ENCODE measurements around the gene AKAP10. TPM values are rescaled to one million over a fixed set of nuclear protein-coding genes. Genes with fewer than 3 reads are reported as not detected.

The AKAP10 gene, protein sequence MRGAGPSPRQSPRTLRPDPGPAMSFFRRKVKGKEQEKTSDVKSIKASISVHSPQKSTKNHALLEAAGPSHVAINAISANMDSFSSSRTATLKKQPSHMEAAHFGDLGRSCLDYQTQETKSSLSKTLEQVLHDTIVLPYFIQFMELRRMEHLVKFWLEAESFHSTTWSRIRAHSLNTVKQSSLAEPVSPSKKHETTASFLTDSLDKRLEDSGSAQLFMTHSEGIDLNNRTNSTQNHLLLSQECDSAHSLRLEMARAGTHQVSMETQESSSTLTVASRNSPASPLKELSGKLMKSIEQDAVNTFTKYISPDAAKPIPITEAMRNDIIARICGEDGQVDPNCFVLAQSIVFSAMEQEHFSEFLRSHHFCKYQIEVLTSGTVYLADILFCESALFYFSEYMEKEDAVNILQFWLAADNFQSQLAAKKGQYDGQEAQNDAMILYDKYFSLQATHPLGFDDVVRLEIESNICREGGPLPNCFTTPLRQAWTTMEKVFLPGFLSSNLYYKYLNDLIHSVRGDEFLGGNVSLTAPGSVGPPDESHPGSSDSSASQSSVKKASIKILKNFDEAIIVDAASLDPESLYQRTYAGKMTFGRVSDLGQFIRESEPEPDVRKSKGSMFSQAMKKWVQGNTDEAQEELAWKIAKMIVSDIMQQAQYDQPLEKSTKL
- 31.5 and 39.1 TPM in 2 replicates for total RNA-seq

DNA sequence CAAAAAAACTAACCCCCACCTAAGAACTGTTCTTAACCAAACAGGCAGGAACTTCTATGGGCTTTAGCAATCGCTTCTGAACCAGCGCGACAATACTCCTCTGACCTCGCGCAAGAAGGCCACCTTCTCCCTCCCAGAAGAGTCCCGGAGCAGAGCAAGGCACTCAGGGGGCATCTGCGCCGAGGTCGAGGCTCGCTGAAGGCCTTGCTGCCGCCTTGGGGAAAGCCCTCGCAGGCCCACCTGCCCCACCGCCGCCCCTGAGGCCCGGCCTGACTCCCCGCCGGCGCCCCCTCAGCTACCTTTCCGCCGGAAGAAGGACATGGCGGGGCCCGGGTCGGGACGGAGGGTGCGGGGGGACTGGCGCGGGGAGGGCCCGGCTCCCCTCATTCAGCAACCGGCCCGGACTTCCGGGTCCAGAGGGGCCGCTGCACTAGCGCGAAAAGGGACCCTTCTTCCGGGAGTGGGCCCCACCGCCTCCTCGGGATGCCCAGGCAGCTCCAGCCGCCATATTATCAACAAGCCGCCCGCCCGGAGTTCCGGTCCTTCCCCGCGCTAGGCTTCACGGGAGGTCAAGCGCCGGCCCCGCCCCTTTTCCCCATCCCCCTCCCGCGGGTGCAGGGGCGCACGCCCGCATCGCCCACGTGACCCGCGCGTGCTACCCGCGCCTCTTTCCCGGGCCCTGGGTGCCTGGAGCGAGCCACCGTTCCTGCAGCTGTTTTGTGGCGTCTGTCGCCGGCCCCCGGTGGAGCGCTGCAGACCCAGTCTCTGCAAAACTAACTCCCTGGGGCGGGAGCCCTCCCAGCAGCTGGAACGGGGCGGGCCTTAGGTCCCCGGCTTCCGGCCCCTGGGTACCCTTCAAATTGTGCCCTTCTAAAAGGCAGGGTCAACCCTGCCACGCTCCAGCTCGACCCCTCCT, at the start of gene AKAP10:
TSS of gene AKAP10 (minus strand) at position 536 of the 916 bp plus-strand sequence. CDS start at position 387, 149 bp downstream.

DNA sequence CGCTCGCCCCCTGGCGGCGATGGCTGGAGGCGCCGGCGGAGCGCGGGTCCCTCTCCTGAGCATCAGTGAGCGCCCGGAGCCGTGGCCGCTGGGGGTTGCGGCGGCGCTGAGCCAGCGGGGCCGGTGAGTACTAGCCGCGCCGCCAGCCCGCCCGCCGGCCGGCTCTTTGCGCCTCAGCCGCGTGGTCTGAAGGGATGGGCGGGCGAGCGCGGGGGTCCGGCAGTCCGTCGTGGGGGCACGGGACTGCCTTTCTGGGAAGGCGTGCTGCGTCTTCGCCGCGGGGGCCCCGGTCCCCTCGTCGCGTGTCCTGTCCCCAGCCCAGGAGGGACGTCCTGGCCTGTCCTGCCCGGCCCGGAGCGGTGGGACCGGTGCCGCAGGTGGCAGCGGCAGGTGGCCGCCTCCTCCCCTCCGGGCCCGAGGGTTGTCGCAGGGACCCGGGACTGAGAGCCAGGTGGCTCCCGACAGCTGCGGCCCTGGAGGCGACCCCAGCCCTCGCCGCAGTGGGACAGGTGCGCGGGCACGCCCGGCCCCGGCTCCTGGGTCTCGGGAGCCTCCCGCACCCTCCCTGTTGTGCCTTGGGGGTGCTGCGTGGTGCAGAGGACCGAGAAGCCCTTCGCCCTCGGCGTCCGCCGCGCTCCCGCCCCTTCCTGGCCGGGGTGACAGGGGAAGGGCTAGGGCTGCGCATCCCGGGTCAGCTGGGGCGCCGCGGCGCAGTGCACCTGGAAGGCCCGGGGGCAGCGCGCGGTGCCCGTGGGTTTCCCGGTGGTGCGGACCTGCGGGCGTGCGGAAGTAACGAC, 31.9 kb upstream of the AKAP10 start, which contains the start of gene SPECC1:
TSS of gene SPECC1 (plus strand) at position 58 of the 797 bp plus-strand sequence. CDS start 87,293 bp downstream, outside the sequence.

DNA sequence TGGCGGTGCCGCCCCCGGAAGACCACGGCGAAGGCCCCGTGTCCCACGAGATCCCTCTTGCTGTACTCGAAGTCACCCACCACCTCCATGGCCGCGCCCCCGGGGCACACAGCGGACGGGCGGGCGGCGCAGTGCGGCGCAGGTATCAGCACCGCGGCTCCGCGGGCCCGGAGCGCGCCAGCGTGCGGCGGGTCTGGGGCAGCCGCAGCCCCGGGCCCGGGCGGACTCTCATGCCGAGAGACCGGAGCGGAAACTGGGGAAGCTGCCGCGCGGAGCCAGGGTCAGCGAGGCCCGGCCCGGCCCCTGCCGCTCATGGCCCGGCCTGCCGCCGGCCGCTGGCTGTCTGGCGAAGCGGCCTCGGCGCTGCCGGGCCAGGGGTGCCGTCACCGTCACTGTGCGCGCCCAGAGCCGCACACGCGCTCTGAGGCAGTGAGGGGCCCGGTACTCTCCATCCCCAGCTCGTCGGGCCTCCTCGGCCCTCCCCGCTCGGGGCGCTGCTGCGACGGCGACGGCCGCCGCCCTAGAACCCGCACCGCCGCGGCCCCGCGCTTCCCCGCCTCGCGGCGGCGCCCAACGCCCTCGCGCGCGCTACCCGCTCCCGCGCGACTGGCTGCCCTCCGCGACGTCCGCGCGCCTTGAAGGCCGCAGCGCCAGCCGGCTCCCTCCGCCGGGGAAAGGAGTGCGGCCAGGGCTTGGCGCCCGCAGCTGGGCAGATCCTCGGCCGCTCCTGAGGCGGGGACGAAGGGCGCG, 110.1 kb downstream of the AKAP10 start, which contains the start of gene ULK2:
TSS of gene ULK2 (minus strand) at position 608 of the 750 bp plus-strand sequence. CDS start at position 89, 519 bp downstream.

Small RNAs within 50 kb of the gene (small RNA-seq; reads per million reads assigned to genes)
- not detected for gene AC015726.2

Other genes starting within 250 kb of the AKAP10 start
- gene ALDH3A1, start 229.5 kb downstream of the AKAP10 start, total RNA-seq = 5.6 and 9.3 TPM in 2 replicates
- gene ULK2, start 109.9 kb downstream of the AKAP10 start, total RNA-seq = 26.9 and 31.0 TPM in 2 replicates
- gene SPECC1, start 31.5 kb upstream of the AKAP10 start, total RNA-seq = 68.9 and 96.2 TPM in 2 replicates